ENCODE results near the gene ARSA. TPM values are rescaled to one million over a fixed set of nuclear protein-coding genes. Genes with fewer than 3 reads are reported as not detected.

Gene ARSA
- total and polyA plus RNA-seq, 2 donors (not counting 3 experiments of a cell fraction or from before 2014, with no cell fraction given) = 22.3 to 33.6 TPM

DNA sequence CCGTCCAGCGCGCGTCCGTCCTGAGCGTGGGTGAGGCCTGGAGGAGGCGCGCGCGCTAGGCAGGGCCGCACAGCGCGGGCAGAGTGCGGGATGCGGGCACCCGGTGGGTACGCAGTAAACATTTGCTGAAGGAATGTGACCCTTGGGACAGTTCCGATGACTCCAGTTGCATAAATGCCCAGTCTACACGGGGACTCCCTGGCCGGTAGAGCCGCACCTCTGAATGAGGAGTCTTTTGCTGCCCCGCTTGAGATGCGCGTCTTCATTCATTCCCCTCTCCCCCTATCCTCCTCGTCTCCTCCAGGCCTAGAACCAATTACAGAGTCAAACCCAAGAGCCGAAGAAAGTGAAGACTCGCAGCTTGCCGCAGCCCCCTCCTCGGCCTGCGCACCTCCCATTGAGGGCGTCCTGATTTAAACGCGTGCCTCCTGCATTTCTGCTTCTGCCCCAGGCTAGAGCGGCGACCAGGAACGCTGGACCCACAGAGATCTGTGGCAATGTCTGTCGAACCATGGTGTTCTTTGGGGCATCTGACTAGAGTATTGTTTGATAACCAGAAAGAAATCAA, 44.6 kb downstream of the ARSA start:
- no peaks in the 10 kb centered on the region for H4K20me1 ChIP-seq (replicated peaks; ENCODE audit: control insufficient read depth, extremely low read depth, insufficient read depth, low read length)
- peaks cover 0 to 2% of the 10 kb centered on the region in 2 experiments for H3K27me3 ChIP-seq (ENCODE audit: control insufficient read depth in 2 of 2, insufficient read depth in 2 of 2, low read length in 2 of 2)
- peaks cover 8% of the 10 kb centered on the region for H3K79me2 ChIP-seq (ENCODE audit: control insufficient read depth, insufficient read depth, low read length)
- FAIRE-seq (no peak), DNase-seq (ENCODE audit: low read depth, low spot score) (no peak)
- H3K4me3 ChIP-seq (replicated peaks in 1 of 3; ENCODE audit: insufficient read depth in 1 of 3, low read depth in 1 of 3, low read length in 3 of 3) = peak overlapping the region; percentile 53 to 62 (median 54)
- peaks cover 13% of the 10 kb centered on the region for H3K4me1 ChIP-seq (ENCODE audit: control insufficient read depth, extremely low read depth, insufficient read depth, low read length)
- POLR2A ChIA-PET = interaction anchor here (1.6 kb wide), 1 partner anchor 57 kb away, joined by 4 read pairs; the partner anchor contains the start of gene SCO2
- H3K36me3 ChIP-seq (ENCODE audit: control insufficient read depth in 2 of 2, extremely low read depth in 1 of 2, insufficient read depth in 2 of 2, low read length in 2 of 2) = peaks cover 0 to 7% of the 10 kb centered on the region in 2 experiments
- peak overlapping the region; percentile 93 for H3K4me2 ChIP-seq (ENCODE audit: insufficient read depth, low read length)
- dilution Hi-C loops (cut with MboI; ENCODE audit: extremely low pct_ligation_motif_present, low sequenced_read_pairs) = no loop called here
- CTCF ChIA-PET = interaction anchor here (1.6 to 3.5 kb wide), 2 partner anchors 37 to 58 kb away, joined by 4 to 17 read pairs; partner anchors contain the start of gene SCO2
- H3K9ac ChIP-seq (replicated peaks; ENCODE audit: extremely low read depth, insufficient read depth, low read length) = peak overlapping the region; percentile 54
- no peak for TF ChIP-seq POLR2AphosphoS5 (IDR thresholded peaks at IDR 0.05; ENCODE audit: insufficient read depth, low read depth, low read length)
- TF ChIP-seq MYC (IDR thresholded peaks at IDR 0.05; ENCODE audit: low read depth, low read length) = no peak
- no peak for TF ChIP-seq POLR2A (IDR thresholded peaks at IDR 0.05; ENCODE audit: low read depth, low read length)
- TSS peak; percentile 49 for BruUV-seq (replicated peaks)
- intact Hi-C loops (cut with micrococcal nuclease) = loop anchor here (2.0 kb wide), 3 partner anchors 59 to 109 kb away; partner anchors contain the start of genes NCAPH2 and SCO2
- H3K9me3 ChIP-seq (replicated peaks; ENCODE audit: control insufficient read depth, insufficient read depth, low read length) = no peaks in the 10 kb centered on the region
- no peak overlapping the region for H3K27ac ChIP-seq (ENCODE audit: insufficient read depth, low read depth, low read length)
- peak overlapping the region; percentile 78 for H2AFZ ChIP-seq (ENCODE audit: low read depth, low read length)
- H3K9me1 ChIP-seq (replicated peaks; ENCODE audit: control insufficient read depth, extremely low read depth, insufficient read depth, low read length) = no peaks in the 10 kb centered on the region

DNA sequence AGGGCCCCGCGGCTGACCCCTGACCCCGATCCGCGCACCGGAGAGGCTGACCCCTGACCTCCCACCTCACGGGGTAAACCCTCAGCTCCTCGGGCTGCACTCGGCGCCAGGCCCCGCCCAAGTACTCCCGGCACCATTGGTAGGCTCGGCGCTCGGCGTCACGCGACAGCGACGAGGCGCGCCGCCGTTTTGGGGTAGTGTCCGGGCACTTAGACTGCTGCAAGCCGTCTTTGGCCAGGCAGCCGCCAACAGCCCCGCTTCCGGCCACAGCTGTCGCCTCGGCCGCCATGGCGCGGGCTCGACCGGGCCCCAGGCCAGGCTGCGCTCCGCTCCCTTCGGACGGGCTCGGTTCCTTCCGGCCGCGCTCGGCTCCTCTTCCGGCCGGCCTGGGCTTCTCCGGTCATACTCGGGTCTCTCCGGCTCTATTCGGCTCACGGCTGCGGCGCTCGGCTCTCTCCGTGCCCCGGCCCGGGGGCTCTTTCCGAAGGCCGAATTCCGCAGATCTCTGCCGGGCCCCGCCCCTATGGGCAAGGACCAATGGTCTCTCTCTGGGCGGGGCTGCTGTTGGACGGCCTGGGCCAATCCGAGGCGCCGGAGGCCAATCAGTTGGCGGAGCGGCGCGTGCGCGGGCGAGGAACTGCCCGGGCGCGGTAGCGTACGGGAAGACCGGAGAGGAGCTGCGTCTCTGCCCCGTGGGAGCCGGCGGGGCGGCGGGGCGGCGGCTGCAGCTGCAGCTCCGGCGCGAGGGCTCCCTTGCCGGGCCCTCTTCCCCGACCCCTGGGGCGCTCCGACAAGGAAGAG, 45.3 kb downstream of the ARSA start, which contains the start of gene CHKB:
CHKB (minus strand) TSS at position 357 of the 801 bp plus-strand sequence; CDS start at position 289, 68 bp downstream.
- CTCF ChIA-PET = interaction anchor here (1.3 to 3.5 kb wide), 3 partner anchors 17 to 57 kb away, joined by 4 to 17 read pairs (median 5); partner anchors contain the start of gene SCO2
- Histone ChIP-seq H3K9me3 (replicated peaks; ENCODE audit: control insufficient read depth, insufficient read depth, low read length) (no peaks in the 10 kb centered on the region), H3K4me3 (replicated peaks in 1 of 3; ENCODE audit: insufficient read depth in 1 of 3, low read depth in 1 of 3, low read length in 3 of 3) (peak within 1 kb of the TSS; percentile 73 to 87 (median 85)), H3K27ac (ENCODE audit: insufficient read depth, low read depth, low read length) (peak within 1 kb of the TSS; percentile 87), H3K4me1 (ENCODE audit: control insufficient read depth, extremely low read depth, insufficient read depth, low read length) (peaks cover 13% of the 10 kb centered on the region), H3K36me3 (ENCODE audit: control insufficient read depth in 2 of 2, extremely low read depth in 1 of 2, insufficient read depth in 2 of 2, low read length in 2 of 2) (peaks cover 0 to 7% of the 10 kb centered on the region in 2 experiments), H3K9ac (replicated peaks; ENCODE audit: extremely low read depth, insufficient read depth, low read length) (peak within 1 kb of the TSS; percentile 96), H3K9me1 (replicated peaks; ENCODE audit: control insufficient read depth, extremely low read depth, insufficient read depth, low read length) (no peaks in the 10 kb centered on the region), H2AFZ (ENCODE audit: low read depth, low read length) (peak within 1 kb of the TSS; percentile 98), H3K4me2 (ENCODE audit: insufficient read depth, low read length) (peak within 1 kb of the TSS; percentile 93), H3K27me3 (ENCODE audit: control insufficient read depth in 2 of 2, insufficient read depth in 2 of 2, low read length in 2 of 2) (peaks cover 0 to 2% of the 10 kb centered on the region in 2 experiments), H3K79me2 (ENCODE audit: control insufficient read depth, insufficient read depth, low read length) (peaks cover 8% of the 10 kb centered on the region), H4K20me1 (replicated peaks; ENCODE audit: control insufficient read depth, extremely low read depth, insufficient read depth, low read length) (no peaks in the 10 kb centered on the region)
- FAIRE-seq = peak; percentile 99
- dilution Hi-C loops (cut with MboI; ENCODE audit: extremely low pct_ligation_motif_present, low sequenced_read_pairs) = no loop called here
- peak; percentile 78 for TF ChIP-seq POLR2AphosphoS5 (IDR thresholded peaks at IDR 0.05; ENCODE audit: insufficient read depth, low read depth, low read length)
- no peak for TF ChIP-seq MAX (IDR thresholded peaks at IDR 0.05; ENCODE audit: insufficient read depth, insufficient read length)
- peak; percentile 77 for TF ChIP-seq POLR2A (IDR thresholded peaks at IDR 0.05; ENCODE audit: low read depth, low read length)
- no TSS peak for BruUV-seq (replicated peaks)
- DNase-seq (ENCODE audit: low read depth, low spot score) = peak; percentile 98
- POLR2A ChIA-PET = interaction anchor here (1.6 kb wide), 1 partner anchor 57 kb away, joined by 4 read pairs; the partner anchor contains the start of gene SCO2
- intact Hi-C loops (cut with micrococcal nuclease) = loop anchor here (2.0 kb wide), 3 partner anchors 58 to 110 kb away; partner anchors contain the start of genes NCAPH2 and SCO2
